ENCODE measurements around the gene BTBD1.
"Not testable (repeated sequence)": the region's sequence is repeated elsewhere in the genome, so short reads cannot be mapped to it uniquely, and the experiment has no call there.

BTBD1 gene

GRCh38 chr15:83046558-83047127 lies 20.4 kb downstream of the BTBD1 start:
- Mint-ChIP-seq H3K4me1 (peaks cover 10% of the 10 kb centered on the region), H3K4me3 (no peak overlapping the region), H3K27ac (peak overlapping the region; percentile 24 to 83), H3K27me3 (no peaks in the 10 kb centered on the region), H3K9me3 (no peaks in the 10 kb centered on the region)
- no peak for DNase-seq
- no peak for ATAC-seq

DNA sequence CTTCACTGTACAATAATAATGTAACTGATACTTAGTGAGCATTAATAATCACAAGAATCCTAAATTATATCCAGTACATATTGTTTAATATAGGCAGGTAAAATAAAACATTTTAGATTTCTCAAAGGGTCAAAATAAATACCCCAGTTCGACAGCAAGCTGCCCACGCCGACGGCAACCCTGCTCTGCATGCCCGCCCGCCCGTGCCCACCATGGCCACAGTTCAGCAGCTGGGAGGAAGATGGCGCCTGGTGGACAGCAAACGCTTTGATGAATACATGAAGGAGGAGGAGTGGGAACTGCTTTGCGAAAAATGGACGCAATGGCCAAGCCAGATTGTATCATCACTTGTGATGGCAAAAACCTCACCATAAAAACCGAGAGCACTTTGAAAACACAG lies 22.9 kb downstream of the BTBD1 start:
- peaks cover 10% of the 10 kb centered on the region for H3K4me1 Mint-ChIP-seq
- no peak overlapping the region for H3K4me3 Mint-ChIP-seq
- ATAC-seq (no peak), DNase-seq (no peak)
- H3K9me3 Mint-ChIP-seq = no peaks in the 10 kb centered on the region
- H3K27me3 Mint-ChIP-seq = no peaks in the 10 kb centered on the region
- peak overlapping the region in 1 of 2 donors; percentile 43 for H3K27ac Mint-ChIP-seq

- peaks cover 34% of the 10 kb centered on the region for H3K4me1 Mint-ChIP-seq
- ATAC-seq (no peak), DNase-seq (no peak)
- no peaks in the 10 kb centered on the region for H3K27me3 Mint-ChIP-seq
- H3K9me3 Mint-ChIP-seq = no peaks in the 10 kb centered on the region
- H3K27ac Mint-ChIP-seq = no peak overlapping the region
- no peak overlapping the region for H3K4me3 Mint-ChIP-seq
These were observed 27.8 kb downstream of the BTBD1 start for GRCh38 chr15:83039206-83039605.

DNA sequence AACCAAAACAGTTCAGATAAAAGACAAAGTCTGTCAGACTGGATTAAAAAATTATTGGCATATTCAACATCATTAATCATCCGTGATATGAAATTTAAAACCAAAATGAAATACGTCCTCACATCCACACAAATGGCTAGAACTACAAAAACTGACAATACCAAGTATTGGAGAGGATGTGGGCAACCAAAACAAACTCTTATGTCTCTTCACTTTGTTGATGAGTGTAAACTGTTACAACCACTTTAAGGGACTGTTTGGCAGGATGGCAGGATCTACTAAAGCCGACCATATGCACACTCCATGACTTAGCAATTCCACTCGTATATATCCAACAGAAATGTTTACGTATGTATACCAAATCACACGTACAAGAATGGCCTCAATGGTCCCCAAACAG lies 30.8 kb downstream of the BTBD1 start:
- peaks cover 30% of the 10 kb centered on the region for H3K4me1 Mint-ChIP-seq
- DNase-seq (no peak), ATAC-seq (peak; percentile 66)
- no peak overlapping the region for H3K27ac Mint-ChIP-seq
- H3K27me3 Mint-ChIP-seq = no peaks in the 10 kb centered on the region
- no peaks in the 10 kb centered on the region for H3K9me3 Mint-ChIP-seq
- no peak overlapping the region for H3K4me3 Mint-ChIP-seq

DNA sequence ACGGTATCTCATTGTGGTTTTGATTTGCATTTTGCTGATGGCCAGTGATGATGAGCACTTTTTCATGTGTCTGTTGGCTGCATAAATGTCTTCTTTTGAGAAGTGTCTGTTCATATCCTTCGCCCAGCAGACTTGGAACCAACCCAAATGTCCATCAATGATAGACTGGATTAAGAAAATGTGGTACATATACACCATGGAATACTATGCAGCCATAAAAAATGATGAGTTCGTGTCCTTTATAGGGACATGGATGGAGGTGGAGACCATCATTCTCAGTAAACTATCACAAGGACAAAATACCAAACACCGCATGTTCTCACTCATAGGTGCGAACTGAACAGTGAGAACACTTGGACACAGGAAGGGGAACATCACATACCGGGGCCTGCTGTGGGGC lies 35.8 kb downstream of the BTBD1 start:
- not testable (repeated sequence) for ATAC-seq, H3K9me3 Mint-ChIP-seq, DNase-seq, H3K27ac Mint-ChIP-seq, H3K4me1 Mint-ChIP-seq, H3K4me3 Mint-ChIP-seq, H3K27me3 Mint-ChIP-seq

DNA sequence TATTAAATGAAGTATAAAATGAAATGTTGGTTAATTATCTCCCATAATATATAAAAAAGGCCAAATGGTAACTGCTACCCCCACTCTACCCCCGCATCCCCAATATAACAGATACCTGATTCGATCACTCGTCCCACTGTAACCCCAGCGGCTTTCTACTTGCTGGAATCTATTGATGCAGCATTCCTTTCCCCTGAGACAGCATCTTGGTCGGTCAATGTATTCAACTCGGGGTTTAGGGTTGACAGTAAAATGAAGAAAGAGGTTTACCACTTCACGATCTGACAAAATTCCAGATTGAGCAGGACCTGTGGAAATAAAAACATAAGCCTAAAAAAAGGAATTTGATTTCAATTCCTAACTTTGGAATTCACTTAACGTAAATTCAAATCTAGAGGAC lies 37.0 kb downstream of the BTBD1 start:
- DNase-seq (no peak), ATAC-seq (no peak)
- no peak overlapping the region for H3K4me3 Mint-ChIP-seq
- H3K9me3 Mint-ChIP-seq = no peaks in the 10 kb centered on the region
- H3K27me3 Mint-ChIP-seq = no peaks in the 10 kb centered on the region
- H3K27ac Mint-ChIP-seq = peak overlapping the region in 1 of 2 donors; percentile 33
- H3K4me1 Mint-ChIP-seq = no peaks in the 10 kb centered on the region

DNA sequence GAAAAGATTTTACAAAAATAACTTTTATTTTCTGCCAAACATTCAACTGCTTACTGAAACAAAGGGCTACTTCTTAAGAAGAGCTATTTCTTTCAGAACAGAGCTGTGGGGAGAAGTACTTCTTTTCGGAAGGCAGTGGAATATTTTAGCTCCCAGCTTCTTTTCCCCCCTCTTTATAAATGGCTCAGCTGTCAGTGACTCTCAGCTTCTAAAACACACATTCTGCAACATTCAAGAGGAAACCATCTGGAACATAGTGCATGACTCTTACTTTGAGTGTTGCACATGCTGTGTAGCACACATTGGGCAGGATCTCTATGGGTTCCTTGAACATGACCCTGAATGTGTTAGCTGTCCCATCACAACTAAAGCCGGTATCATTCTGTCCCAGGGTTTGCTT lies 48.6 kb downstream of the BTBD1 start:
- H3K9me3 Mint-ChIP-seq = no peaks in the 10 kb centered on the region
- peaks cover 13% of the 10 kb centered on the region for H3K4me1 Mint-ChIP-seq
- ATAC-seq (no peak), DNase-seq (no peak)
- no peaks in the 10 kb centered on the region for H3K27me3 Mint-ChIP-seq
- no peak overlapping the region for H3K27ac Mint-ChIP-seq
- H3K4me3 Mint-ChIP-seq = no peak overlapping the region

DNA sequence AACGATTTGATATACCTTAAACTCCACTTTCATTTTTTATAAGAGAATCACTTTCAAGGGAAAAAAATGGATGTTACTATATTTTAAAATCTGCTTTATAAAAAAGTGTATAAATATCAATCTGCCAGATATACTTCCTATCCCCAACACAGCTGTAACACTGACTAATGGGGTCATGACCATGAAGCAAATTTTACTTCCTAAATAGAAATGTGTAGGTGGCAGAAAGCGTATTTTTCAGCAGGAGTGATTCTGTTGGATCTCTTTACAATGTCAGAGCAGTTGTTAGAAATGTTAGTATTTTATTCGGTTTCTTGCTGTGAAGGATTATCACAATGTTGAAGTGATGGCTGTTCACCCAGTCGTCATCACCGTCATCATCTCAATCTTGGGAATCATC lies 50.1 kb downstream of the BTBD1 start:
- peaks cover 26% of the 10 kb centered on the region for H3K4me1 Mint-ChIP-seq
- H3K27me3 Mint-ChIP-seq = no peaks in the 10 kb centered on the region
- ATAC-seq = no peak
- DNase-seq = no peak
- H3K9me3 Mint-ChIP-seq = peaks cover 0 to 6% of the 10 kb centered on the region in 2 donors
- H3K27ac Mint-ChIP-seq = no peak overlapping the region
- no peak overlapping the region for H3K4me3 Mint-ChIP-seq

DNA sequence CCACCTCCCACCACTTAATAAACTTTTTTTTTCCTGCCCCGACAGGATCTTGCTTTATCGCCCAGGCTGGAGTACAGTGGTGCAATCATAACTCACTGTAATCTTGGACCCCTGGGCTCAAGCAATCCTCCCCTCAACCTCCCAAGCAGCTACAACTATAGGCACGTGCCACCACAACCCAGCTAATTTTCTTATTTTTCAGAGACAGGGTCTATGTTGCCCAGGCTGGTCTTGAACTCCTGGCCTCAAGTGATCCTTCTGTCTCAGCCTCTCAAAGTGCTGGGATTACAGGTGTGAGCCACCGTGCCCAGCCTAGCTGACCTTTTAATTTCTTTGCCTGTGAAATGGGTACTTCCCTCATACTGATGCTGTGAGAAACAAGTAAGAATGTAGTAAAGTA lies 51.7 kb downstream of the BTBD1 start:
- Mint-ChIP-seq H3K4me1 (peaks cover 34% of the 10 kb centered on the region), H3K4me3 (no peak overlapping the region), H3K27me3 (no peaks in the 10 kb centered on the region), H3K27ac (peak overlapping the region in 1 of 2 donors; percentile 23), H3K9me3 (peaks cover 0 to 6% of the 10 kb centered on the region in 2 donors)
- ATAC-seq (no peak), DNase-seq (no peak)

- peaks cover 0 to 6% of the 10 kb centered on the region in 2 donors for H3K9me3 Mint-ChIP-seq
- ATAC-seq (no peak), DNase-seq (no peak)
- no peaks in the 10 kb centered on the region for H3K27me3 Mint-ChIP-seq
- no peak overlapping the region for H3K27ac Mint-ChIP-seq
- H3K4me1 Mint-ChIP-seq = peaks cover 43% of the 10 kb centered on the region
- H3K4me3 Mint-ChIP-seq = no peak overlapping the region
These were observed 52.8 kb downstream of the BTBD1 start for GRCh38 chr15:83014205-83014653.

- ATAC-seq (no peak), DNase-seq (no peak)
- H3K27ac Mint-ChIP-seq = peak overlapping the region in 1 of 2 donors; percentile 0
- H3K9me3 Mint-ChIP-seq = peaks cover 0 to 6% of the 10 kb centered on the region in 2 donors
- peak overlapping the region; percentile 88 to 96 for H3K4me3 Mint-ChIP-seq
- no peaks in the 10 kb centered on the region for H3K27me3 Mint-ChIP-seq
- H3K4me1 Mint-ChIP-seq = peaks cover 43% of the 10 kb centered on the region
These were observed 54.4 kb downstream of the BTBD1 start for GRCh38 chr15:83012636-83013035.

DNA sequence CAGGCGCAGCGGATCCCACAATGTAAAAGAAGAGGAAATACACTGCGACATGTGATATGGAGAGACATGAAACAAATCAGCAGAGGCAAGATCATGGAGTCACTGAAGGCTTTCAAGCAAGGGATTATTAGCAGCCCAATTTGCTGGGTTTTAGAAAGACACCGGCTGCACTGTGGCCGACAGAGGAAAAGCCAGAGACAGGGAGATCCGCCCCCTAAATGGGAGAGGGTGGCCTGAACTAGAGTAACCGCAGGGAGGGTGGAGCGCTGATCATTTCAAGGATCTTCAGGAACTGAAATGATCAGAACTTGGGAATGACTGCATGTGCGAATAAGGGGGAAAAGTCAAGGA lies 55.0 kb downstream of the BTBD1 start:
- Mint-ChIP-seq H3K27ac (peak overlapping the region; percentile 4 to 92), H3K27me3 (no peaks in the 10 kb centered on the region), H3K4me3 (peak overlapping the region; percentile 88 to 96), H3K4me1 (peaks cover 46% of the 10 kb centered on the region), H3K9me3 (peaks cover 0 to 6% of the 10 kb centered on the region in 2 donors)
- ATAC-seq (peak; percentile 1), DNase-seq (no peak)

DNA sequence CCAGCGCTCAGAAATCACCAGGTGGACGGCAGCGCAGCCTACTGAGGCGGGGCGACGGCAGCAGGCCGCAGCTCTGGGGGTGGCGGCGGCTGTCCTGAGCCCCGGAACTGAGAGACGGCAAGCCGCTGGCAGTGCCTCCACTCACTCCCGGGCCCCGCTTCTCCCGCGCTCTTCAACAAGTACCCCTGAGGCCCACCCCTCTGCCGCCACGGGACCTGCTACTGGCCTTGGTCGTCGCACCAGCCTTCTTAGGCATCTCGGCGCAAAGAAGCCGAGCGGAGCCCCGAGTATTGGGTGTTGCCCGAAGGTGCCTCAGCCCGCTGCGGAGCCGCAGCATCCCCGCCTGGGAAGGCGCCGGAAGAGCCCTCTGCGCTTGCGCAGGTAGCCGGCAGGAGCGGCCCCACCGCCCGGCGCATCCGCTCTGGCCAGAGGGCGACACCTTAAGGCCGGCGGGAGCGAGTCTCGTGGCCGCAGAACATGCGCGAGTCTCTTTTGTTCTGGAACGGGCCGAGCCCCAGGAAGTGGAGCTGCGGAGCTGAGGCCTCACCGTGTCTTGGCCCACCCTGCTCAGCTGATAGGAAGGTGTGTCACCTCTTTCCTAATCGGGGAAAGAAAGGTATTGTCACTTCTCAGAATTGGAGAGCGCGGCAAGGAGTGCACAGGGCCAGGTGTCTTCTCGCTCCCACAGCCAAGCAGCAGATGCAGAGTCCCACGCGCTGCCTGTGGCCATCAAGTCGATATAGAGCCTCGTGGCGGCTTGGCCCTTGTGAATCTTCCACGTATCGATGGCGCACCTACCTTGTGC lies 55.6 kb downstream of the BTBD1 start, which contains the start of gene C15orf40:
C15orf40 (minus strand) TSS at position 369 of the 805 bp plus-strand sequence; CDS start at position 337, 32 bp downstream.
- H3K27ac Mint-ChIP-seq = peak within 1 kb of the TSS; percentile 54 to 93
- peaks cover 0 to 6% of the 10 kb centered on the region in 2 donors for H3K9me3 Mint-ChIP-seq
- H3K4me3 Mint-ChIP-seq = peak within 1 kb of the TSS; percentile 88 to 96
- ATAC-seq (peak; percentile 90), DNase-seq (peak; percentile 86 to 91)
- no peaks in the 10 kb centered on the region for H3K27me3 Mint-ChIP-seq
- peaks cover 48% of the 10 kb centered on the region for H3K4me1 Mint-ChIP-seq

- peak; percentile 75 for ATAC-seq
- DNase-seq = peak; percentile 73 to 83
- H3K27ac Mint-ChIP-seq = peak overlapping the region; percentile 54 to 93
- H3K27me3 Mint-ChIP-seq = no peaks in the 10 kb centered on the region
- H3K9me3 Mint-ChIP-seq = peaks cover 0 to 6% of the 10 kb centered on the region in 2 donors
- H3K4me3 Mint-ChIP-seq = peak overlapping the region; percentile 88 to 96
- peaks cover 48% of the 10 kb centered on the region for H3K4me1 Mint-ChIP-seq
These were observed 56.3 kb downstream of the BTBD1 start for GRCh38 chr15:83010709-83011270.

- not testable (repeated sequence) for ATAC-seq, H3K27ac Mint-ChIP-seq, H3K4me3 Mint-ChIP-seq, H3K27me3 Mint-ChIP-seq, H3K9me3 Mint-ChIP-seq, DNase-seq, H3K4me1 Mint-ChIP-seq
These were observed 66.4 kb downstream of the BTBD1 start for GRCh38 chr15:83000672-83001031.
